Measurements from ENCODE around the gene LTV1. TPM values are rescaled to one million over a fixed set of nuclear protein-coding genes. Genes with fewer than 3 reads are reported as not detected.
A peak's percentile ranks its signal among the peaks of the same experiment; 100 is the strongest.

Gene LTV1
- total RNA-seq, 1 donor from 2014 or later, result 15.8 TPM

DNA sequence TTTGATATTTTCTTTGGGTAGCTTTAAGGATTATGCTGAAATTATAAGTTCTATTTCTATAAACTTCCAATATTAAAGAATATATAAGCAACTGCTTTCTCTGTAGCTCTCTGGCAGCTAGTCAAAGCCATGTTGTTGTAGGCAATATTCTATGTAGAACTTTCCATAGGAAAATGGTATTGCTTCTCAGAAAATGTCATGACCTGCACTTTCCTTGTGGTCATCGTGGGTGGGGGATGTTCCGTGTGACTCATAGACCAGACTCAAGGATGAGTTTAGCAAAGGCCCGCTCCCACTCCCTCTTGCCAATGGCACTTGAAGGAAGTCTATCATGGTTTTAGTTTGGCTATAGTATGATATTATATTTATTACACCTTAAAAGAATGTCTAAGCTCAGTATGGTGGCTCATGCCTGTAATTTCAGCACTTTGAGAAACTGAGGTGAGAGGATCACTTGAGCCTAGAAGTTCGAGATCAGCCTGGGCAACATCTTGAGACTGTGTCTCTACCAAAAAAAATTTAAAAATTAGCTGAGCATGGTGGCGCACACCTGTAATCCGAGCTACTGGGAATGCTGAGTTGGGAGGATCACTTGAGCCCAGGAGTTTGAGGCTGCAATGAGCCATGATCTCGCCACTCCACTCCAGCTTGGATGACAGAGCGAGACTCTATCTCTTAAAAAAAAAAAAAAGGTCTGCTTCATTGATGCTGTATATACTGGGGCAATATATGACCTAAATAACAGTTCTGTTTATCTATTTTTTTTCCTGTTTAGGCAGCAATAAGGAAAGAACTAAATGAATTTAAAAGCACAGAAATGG, 36.6 kb upstream of the LTV1 start:
- no peak for FAIRE-seq
- Histone ChIP-seq H3K36me3 (ENCODE audit: control insufficient read depth, insufficient read depth, low read length) (peaks cover 3% of the 10 kb centered on the region), H3K27me3 (ENCODE audit: control insufficient read depth, insufficient read depth, low read length) (no peaks in the 10 kb centered on the region), H3K4me3 (ENCODE audit: low read depth, low read length) (no peak overlapping the region)
- TF ChIP-seq, protein P1, sequence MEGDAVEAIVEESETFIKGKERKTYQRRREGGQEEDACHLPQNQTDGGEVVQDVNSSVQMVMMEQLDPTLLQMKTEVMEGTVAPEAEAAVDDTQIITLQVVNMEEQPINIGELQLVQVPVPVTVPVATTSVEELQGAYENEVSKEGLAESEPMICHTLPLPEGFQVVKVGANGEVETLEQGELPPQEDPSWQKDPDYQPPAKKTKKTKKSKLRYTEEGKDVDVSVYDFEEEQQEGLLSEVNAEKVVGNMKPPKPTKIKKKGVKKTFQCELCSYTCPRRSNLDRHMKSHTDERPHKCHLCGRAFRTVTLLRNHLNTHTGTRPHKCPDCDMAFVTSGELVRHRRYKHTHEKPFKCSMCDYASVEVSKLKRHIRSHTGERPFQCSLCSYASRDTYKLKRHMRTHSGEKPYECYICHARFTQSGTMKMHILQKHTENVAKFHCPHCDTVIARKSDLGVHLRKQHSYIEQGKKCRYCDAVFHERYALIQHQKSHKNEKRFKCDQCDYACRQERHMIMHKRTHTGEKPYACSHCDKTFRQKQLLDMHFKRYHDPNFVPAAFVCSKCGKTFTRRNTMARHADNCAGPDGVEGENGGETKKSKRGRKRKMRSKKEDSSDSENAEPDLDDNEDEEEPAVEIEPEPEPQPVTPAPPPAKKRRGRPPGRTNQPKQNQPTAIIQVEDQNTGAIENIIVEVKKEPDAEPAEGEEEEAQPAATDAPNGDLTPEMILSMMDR (IDR thresholded peaks at IDR 0.05; ENCODE audit: insufficient read depth, low read length, severe bottlenecking), result no peak
- peak; percentile 21 for DNase-seq (ENCODE audit: low read depth)

DNA sequence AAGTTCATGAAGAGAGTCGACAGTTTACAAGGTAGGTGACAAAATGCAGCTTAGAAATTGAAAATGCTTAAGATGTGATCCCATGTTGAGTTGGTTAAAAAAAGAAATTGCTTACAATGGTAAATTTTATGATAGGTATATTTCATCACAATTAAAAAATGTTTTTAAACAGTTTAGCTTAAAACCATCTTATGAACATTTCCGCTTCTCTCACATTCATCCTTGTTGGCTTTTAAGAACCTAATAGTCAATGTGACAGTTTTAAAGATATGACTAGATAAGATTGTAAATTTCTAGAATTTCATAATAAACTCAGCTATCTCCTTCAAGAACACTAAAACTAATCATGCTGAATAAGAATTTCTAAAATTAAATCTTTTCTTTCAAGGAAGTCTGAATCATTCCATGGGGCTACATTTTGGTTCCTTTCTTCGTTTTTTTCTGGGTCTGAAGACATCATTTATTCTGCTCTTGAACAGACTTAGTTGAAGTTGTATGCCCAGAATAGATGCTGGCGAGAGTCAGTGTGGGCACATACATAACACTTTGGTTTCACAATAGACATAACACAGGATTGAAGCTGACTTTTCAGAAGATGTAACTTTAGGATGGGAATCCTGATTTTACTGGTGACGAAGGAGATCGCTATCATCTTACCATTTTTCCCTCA, 35.9 kb upstream of the LTV1 start:
- peaks cover 3% of the 10 kb centered on the region for H3K36me3 ChIP-seq (ENCODE audit: control insufficient read depth, insufficient read depth, low read length)
- no peak overlapping the region for H3K4me3 ChIP-seq (ENCODE audit: low read depth, low read length)
- TF ChIP-seq, protein P1 (IDR thresholded peaks at IDR 0.05; ENCODE audit: insufficient read depth, low read length, severe bottlenecking), result no peak
- FAIRE-seq (no peak), DNase-seq (ENCODE audit: low read depth) (no peak)
- H3K27me3 ChIP-seq (ENCODE audit: control insufficient read depth, insufficient read depth, low read length), result no peaks in the 10 kb centered on the region

DNA sequence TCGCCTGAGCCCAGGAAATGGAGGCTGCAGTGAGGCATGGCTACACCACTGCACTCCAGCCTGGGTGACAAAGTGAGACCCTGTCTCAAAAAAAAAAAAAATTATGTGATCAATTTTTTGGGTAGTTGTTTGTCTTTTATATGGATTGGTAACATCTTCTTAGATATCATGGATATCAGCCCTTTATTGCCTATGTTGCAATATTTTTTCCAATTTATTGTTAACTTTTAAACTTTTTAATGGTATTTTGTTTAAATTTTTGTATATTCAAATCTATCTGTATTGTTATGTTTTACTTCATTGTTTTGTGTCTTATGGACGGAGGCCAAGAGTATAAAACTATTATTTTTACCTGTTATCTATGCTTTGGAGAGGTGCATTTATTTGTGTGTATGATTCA, 32.4 kb upstream of the LTV1 start:
- DNase-seq (ENCODE audit: low read depth), result no peak
- H3K4me3 ChIP-seq (ENCODE audit: low read depth, low read length), result no peak overlapping the region
- no peak for FAIRE-seq
- TF ChIP-seq, protein P1 (IDR thresholded peaks at IDR 0.05; ENCODE audit: insufficient read depth, low read length, severe bottlenecking), result no peak
- no peaks in the 10 kb centered on the region for H3K27me3 ChIP-seq (ENCODE audit: control insufficient read depth, insufficient read depth, low read length)
- peaks cover 3% of the 10 kb centered on the region for H3K36me3 ChIP-seq (ENCODE audit: control insufficient read depth, insufficient read depth, low read length)

DNA sequence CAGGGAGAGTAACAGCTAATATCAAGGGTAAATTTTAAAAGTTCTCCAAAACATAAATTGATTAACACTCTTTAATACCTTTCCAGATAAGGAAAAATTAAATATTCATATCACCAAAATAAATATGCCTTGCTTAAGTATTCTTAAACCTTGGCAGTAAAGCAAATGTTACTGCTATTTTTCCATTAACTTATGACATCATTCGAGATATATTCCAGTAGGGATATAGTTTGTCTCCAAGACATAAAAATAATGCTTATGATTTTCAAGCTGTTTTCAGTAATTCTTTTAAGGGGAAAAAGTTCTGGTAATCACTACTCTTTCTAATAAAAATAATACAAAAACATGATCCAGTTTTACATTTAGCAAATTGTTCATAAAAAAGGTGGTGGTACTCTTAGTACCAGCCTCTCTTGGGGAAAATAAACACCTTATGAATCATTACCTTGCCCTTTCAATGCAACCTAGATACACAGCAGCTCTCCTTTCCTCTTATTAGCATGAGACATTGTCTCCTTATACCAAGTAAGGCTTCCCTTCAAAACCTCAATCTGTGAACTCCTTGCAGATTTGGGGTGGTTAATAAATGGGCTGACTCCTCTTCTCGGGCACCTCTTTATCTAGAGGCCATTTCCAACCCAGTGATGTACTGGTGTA, 31.5 kb upstream of the LTV1 start:
- Histone ChIP-seq H3K27me3 (ENCODE audit: control insufficient read depth, insufficient read depth, low read length) (no peaks in the 10 kb centered on the region), H3K36me3 (ENCODE audit: control insufficient read depth, insufficient read depth, low read length) (peaks cover 2% of the 10 kb centered on the region), H3K4me3 (ENCODE audit: low read depth, low read length) (no peak overlapping the region)
- DNase-seq (ENCODE audit: low read depth), result no peak
- no peak for FAIRE-seq
- TF ChIP-seq, protein P1 (IDR thresholded peaks at IDR 0.05; ENCODE audit: insufficient read depth, low read length, severe bottlenecking), result no peak

DNA sequence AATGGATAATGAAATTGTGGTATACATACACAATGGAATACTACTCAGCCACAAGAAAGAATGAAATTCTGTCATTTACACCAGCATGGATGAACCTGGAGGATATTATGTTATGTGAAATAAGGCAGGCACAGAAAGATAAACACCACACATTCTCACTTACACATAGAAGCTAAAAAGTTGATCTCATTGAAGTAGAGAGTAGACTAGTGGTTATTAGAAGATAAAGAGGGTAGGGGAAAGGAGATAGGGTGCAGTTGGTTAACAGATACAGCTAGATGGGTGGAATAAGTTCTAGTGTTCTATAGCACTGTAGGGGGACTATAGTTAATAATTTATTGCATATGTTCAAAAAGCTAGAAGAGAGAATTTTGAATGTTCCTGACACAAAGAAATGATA, 25.5 kb upstream of the LTV1 start:
- Histone ChIP-seq H3K27me3 (ENCODE audit: control insufficient read depth, insufficient read depth, low read length) (no peaks in the 10 kb centered on the region), H3K4me3 (ENCODE audit: low read depth, low read length) (no peak overlapping the region), H3K36me3 (ENCODE audit: control insufficient read depth, insufficient read depth, low read length) (no peaks in the 10 kb centered on the region)
- FAIRE-seq, result no peak
- TF ChIP-seq, protein P1 (IDR thresholded peaks at IDR 0.05; ENCODE audit: insufficient read depth, low read length, severe bottlenecking), result no peak
- no peak for DNase-seq (ENCODE audit: low read depth)

Measured in bronchial epithelial cell (primary cell).